GM19395 (cell line): Measurements from ENCODE around the gene UNKL.

Experiments
- ATAC-seq: cut with Tn5 transposase; IDR thresholded peaks from one replicate; pipeline ENCODE4 v1.9.1; 2021; ENCODE audit warnings: mild to moderate bottlenecking, moderate library complexity; ENCODE audit not compliant: unreplicated experiment

UNKL gene

DNA sequence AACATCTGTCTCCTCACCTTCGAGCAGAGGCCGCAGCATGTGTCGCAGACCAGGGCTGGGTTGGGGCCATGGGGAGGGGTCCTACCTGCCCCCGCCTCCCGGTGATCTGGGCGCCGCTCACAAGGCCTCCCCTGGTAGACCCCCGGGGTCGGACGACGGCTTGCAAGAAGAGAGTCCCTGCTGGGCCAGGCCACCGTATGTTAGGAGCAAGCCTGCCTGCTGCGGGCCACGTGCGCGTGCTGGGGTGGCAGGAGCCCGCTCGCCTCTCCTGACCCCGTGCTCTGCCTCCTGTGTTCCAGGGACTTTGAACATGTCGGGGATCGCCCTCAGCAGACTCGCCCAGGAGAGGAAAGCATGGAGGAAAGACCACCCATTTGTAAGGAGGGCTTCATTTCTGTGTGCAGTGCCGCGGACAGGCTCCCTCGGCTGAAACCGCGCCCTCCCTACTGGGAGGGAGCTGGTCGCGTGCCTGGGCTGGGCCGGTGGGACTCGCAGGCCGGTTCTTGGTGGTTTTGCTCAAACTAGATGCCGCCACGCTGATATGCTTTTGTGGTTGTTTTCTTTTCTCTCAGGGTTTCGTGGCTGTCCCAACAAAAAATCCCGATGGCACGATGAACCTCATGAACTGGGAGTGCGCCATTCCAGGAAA, 100.7 kb downstream of the UNKL start:
- no peak for ATAC-seq
